Adrenal gland (tissue), 12 donors: Measurements from ENCODE around the gene PKNOX2. TPM values are rescaled to one million over a fixed set of nuclear protein-coding genes. Genes with fewer than 3 reads are reported as not detected.

Experiments used
- DNase-seq, 7 donors: peaks; one replicate each; pipeline ENCODE4 v3.0.0-alpha.2; 2019 to 2020
- H3K27ac ChIP-seq, 5 donors: fragments of 200-600 bp; sonication (generic) in 4 of 5; 1 replicate in 3 of 5; 2 replicates in 2 of 5; pipeline versions ENCODE4 v1.5.1 to v1.8.0; 2016 to 2020; ENCODE audit warnings: mild to moderate bottlenecking in 1 of 5
- H3K27me3 ChIP-seq: fragments of 200-600 bp; 2 replicates; pipeline ENCODE4 v1.8.0; 2021
- H3K36me3 ChIP-seq, 2 donors: fragments of 200-600 bp; replicated peaks in 1 of 2; 1 replicate in 1 of 2; 2 replicates in 1 of 2; pipeline versions ENCODE4 v1.5.1 to v1.8.0; 2018 to 2022
- H3K4me1 ChIP-seq, 2 donors: fragments of 200-600 bp; replicated peaks in 1 of 2; 1 replicate in 1 of 2; 2 replicates in 1 of 2; pipeline versions ENCODE4 v1.5.1 to v1.8.0; 2018 to 2021
- H3K4me3 ChIP-seq, 4 donors: fragments of 200-600 bp; sonication (generic) in 3 of 4; one replicate each; pipeline ENCODE4 v1.5.1; 2016 to 2018
- H3K9me3 ChIP-seq, 3 donors: fragments of 200-600 bp; sonication (generic) in 1 of 3; replicated peaks in 1 of 3; 1 replicate in 2 of 3; 2 replicates in 1 of 3; pipeline versions ENCODE4 v1.5.1 to v1.8.0; 2016 to 2021
- CTCF ChIP-seq, 6 experiments: fragments of 450-650 bp in 4 of 6; fragments of 200-600 bp in 2 of 6; sonication (generic) in 1 of 6; IDR thresholded peaks; 1 replicate in 5 of 6; 2 replicates in 1 of 6; pipeline versions ENCODE4 v1.5.1 to v1.8.0; 2016 to 2021; ENCODE audit warnings: antibody characterized with exemption in 6 of 6, mild to moderate bottlenecking in 2 of 6, moderate library complexity in 1 of 6
- POLR2A ChIP-seq, 2 donors: fragments of 450-650 bp; IDR thresholded peaks; one replicate each; pipeline ENCODE4 v1.6.1; 2017; ENCODE audit warnings: antibody characterized with exemption in 2 of 2, mild to moderate bottlenecking in 2 of 2, moderate library complexity in 1 of 2
- WGBS, 4 donors: extraction: QIAGEN DNeasy Blood & Tissue Kit in 2 of 4; methylation state at CpG; one replicate each; pipeline versions ENCODE4 v1.1.5 to v1.1.7; 2013 to 2017; 5-methylcytosine and 5-hydroxymethylcytosine counted together
- intact Hi-C, 2 donors: fragments of 100-400 bp; cut with DNase I; formaldehyde crosslinking; loops; one replicate each; pipeline versions ENCODE4 v1.14.1 to v1.15.0; 2022 to 2023
- polyA plus RNA-seq, 3 donors: library from polyadenylated mRNA; stranded (reverse); fragments of 200-250 nt in 2 of 3; fragments of 350-450 nt in 1 of 3; fragmentation: Illumina TruSeq in 1 of 3; extraction: RNeasy Lipid Tissue Mini Kit (QIAGEN cat#74804) in 1 of 3; gene quantifications; one replicate each; pipeline ENCODE4 v1.2.3, GENCODE V29; 2013 to 2014
- total RNA-seq, 9 donors: library from RNA; depleted of rRNA in 4 of 9; stranded (reverse); fragments of >200 nt in 4 of 9; fragments of 120-200 nt in 1 of 9; fragmentation: NEBNext Ultra II Directional in 1 of 9; extraction: Animal tissue kit (Norgen Biotek cat#: 25700) in 1 of 9; gene quantifications; one replicate each; pipeline versions ENCODE4 v1.1.0 to v1.2.4, GENCODE V29; 2013 to 2023
- donor health status: healthy with polysubstance abuse.
- donor health status: Bipolar disorder and iron deficiency.
- donor health status: DM: yes; HTN: yes; CAD: no.
- donor health status: DM: no; HTN: no; CAD: no.
- donor health status: DM: no; HTN: no; CAD: no.
- donor health status: DM: yes; HTN: yes; CAD: no.

PKNOX2 gene
- total and polyA plus RNA-seq, 12 donors, result 1.2 to 34.7 (median 3.1) TPM

- Histone ChIP-seq H3K27me3 (no peaks in the 10 kb centered on the region), H3K27ac (no peak overlapping the region), H3K4me1 (no peaks in the 10 kb centered on the region), H3K9me3 (no peaks in the 10 kb centered on the region), H3K4me3 (no peak overlapping the region), H3K36me3 (no peaks in the 10 kb centered on the region)
- intact Hi-C loops, result no loop called here
- no peak for DNase-seq
- 80 to 83% (median 82%) methylated on average over 19 to 20 of the region's 20 CpGs for WGBS, 4 donors
- TF ChIP-seq POLR2A (IDR thresholded peaks at IDR 0.05) (no peak), CTCF (IDR thresholded peaks at IDR 0.05) (no peak)
These were observed 252.7 kb downstream of the PKNOX2 start for GRCh38 chr11:125416981-125417935.

GRCh38 chr11:125418396-125418795, 253.8 kb downstream of the PKNOX2 start:
- Histone ChIP-seq H3K27me3 (no peaks in the 10 kb centered on the region), H3K27ac (no peak overlapping the region), H3K9me3 (no peaks in the 10 kb centered on the region), H3K4me1 (no peaks in the 10 kb centered on the region), H3K36me3 (no peaks in the 10 kb centered on the region), H3K4me3 (no peak overlapping the region)
- no peak for DNase-seq
- 66 to 81% (median 79%) methylated on average over 6 to 9 of the region's 9 CpGs for WGBS, 4 donors
- TF ChIP-seq CTCF (IDR thresholded peaks at IDR 0.05) (no peak), POLR2A (IDR thresholded peaks at IDR 0.05) (no peak)
- intact Hi-C loops, result no loop called here

GRCh38 chr11:125422681-125423080, 258.1 kb downstream of the PKNOX2 start:
- Histone ChIP-seq H3K4me3 (no peak overlapping the region), H3K4me1 (no peaks in the 10 kb centered on the region), H3K9me3 (no peaks in the 10 kb centered on the region), H3K36me3 (no peaks in the 10 kb centered on the region), H3K27me3 (no peaks in the 10 kb centered on the region), H3K27ac (no peak overlapping the region)
- TF ChIP-seq POLR2A (IDR thresholded peaks at IDR 0.05) (no peak), CTCF (IDR thresholded peaks at IDR 0.05) (no peak)
- intact Hi-C loops, result no loop called here
- WGBS, 4 donors, result 77 to 87% (median 85%) methylated on average over 4 of the region's 4 CpGs
- DNase-seq, result no peak

GRCh38 chr11:125423247-125423849, 258.8 kb downstream of the PKNOX2 start:
- H3K4me1 ChIP-seq, result no peaks in the 10 kb centered on the region
- TF ChIP-seq CTCF (IDR thresholded peaks at IDR 0.05) (no peak), POLR2A (IDR thresholded peaks at IDR 0.05) (no peak)
- 45 to 51% (median 49%) methylated on average over 9 of the region's 9 CpGs for WGBS, 4 donors
- H3K4me3 ChIP-seq, result no peak overlapping the region
- no peaks in the 10 kb centered on the region for H3K27me3 ChIP-seq
- DNase-seq, result no peak
- H3K36me3 ChIP-seq, result no peaks in the 10 kb centered on the region
- H3K27ac ChIP-seq, result no peak overlapping the region
- intact Hi-C loops, result no loop called here
- H3K9me3 ChIP-seq, result no peaks in the 10 kb centered on the region
